ENCODE data around the gene RAMP3.

DNA sequence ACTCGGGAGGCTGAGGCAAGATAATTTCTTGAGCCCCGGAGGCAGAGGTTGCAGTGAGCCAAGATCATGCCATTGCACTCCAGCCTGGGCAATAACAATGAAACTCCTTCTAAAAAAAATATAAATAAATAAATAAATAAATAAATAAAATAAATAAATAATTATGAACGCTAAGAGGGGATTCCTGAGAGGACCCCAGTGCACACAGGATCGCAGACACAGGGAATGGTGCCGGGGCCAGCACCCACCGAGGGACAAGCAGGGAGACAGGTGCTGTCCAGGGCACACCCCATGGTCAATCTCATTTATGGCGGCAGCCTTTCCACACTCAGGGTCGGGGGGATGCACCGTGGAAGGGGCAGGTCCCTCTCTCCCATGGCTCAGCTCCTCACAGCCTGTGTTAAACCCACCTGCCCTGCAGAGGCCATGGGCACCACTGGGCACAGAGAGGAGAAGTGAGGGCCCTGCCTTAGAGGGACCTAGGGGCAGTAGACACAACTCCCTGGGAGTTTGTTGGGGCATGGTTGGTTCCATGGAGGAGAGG, 2.2 kb upstream of the RAMP3 start:
- TF ChIP-seq, protein P1, sequence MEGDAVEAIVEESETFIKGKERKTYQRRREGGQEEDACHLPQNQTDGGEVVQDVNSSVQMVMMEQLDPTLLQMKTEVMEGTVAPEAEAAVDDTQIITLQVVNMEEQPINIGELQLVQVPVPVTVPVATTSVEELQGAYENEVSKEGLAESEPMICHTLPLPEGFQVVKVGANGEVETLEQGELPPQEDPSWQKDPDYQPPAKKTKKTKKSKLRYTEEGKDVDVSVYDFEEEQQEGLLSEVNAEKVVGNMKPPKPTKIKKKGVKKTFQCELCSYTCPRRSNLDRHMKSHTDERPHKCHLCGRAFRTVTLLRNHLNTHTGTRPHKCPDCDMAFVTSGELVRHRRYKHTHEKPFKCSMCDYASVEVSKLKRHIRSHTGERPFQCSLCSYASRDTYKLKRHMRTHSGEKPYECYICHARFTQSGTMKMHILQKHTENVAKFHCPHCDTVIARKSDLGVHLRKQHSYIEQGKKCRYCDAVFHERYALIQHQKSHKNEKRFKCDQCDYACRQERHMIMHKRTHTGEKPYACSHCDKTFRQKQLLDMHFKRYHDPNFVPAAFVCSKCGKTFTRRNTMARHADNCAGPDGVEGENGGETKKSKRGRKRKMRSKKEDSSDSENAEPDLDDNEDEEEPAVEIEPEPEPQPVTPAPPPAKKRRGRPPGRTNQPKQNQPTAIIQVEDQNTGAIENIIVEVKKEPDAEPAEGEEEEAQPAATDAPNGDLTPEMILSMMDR (conservative IDR thresholded peaks at IDR 0.05; ENCODE audit: low read depth, low read length) = no peak
- TF ChIP-seq EZH2 (IDR thresholded peaks at IDR 0.05; ENCODE audit: low read length, unreplicated experiment) (no peak), EZH2phosphoT487 (IDR thresholded peaks at IDR 0.05; ENCODE audit: borderline replicate concordance, low read length) (no peak)
